ENCODE measurements around the gene PRKCG.

The PRKCG gene

DNA sequence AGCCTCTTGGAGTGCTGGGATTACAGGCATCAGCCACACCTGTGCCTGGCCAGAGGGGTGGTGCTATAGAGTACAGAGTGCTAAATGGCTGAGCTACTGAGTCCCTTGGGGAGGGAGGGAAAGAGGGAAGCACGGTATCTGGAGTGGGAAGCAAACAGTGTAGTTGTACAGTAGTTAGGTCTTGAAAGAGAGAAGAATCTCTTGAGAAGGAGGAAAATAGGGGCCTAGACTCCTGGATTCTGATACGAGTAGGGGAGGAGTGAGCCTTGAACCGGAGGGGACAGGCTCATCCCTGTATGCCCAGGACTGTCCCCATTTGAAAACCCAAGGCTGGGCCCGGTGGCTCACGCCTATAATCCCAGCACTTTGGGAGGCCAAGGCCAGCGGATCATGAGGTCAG lies 9.2 kb upstream of the PRKCG start:
- DNase-seq (ENCODE audit: low read depth) = no peak

DNA sequence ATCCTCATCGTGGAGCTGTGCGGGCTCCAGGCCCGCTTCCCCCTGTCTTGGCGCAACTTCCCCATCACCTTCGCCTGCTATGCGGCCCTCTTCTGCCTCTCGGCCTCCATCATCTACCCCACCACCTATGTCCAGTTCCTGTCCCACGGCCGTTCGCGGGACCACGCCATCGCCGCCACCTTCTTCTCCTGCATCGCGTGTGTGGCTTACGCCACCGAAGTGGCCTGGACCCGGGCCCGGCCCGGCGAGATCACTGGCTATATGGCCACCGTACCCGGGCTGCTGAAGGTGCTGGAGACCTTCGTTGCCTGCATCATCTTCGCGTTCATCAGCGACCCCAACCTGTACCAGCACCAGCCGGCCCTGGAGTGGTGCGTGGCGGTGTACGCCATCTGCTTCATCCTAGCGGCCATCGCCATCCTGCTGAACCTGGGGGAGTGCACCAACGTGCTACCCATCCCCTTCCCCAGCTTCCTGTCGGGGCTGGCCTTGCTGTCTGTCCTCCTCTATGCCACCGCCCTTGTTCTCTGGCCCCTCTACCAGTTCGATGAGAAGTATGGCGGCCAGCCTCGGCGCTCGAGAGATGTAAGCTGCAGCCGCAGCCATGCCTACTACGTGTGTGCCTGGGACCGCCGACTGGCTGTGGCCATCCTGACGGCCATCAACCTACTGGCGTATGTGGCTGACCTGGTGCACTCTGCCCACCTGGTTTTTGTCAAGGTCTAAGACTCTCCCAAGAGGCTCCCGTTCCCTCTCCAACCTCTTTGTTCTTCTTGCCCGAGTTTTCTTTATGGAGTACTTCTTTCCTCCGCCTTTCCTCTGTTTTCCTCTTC lies 8.0 kb upstream of the PRKCG start:
- DNase-seq (ENCODE audit: low read depth) = no peak

DNA sequence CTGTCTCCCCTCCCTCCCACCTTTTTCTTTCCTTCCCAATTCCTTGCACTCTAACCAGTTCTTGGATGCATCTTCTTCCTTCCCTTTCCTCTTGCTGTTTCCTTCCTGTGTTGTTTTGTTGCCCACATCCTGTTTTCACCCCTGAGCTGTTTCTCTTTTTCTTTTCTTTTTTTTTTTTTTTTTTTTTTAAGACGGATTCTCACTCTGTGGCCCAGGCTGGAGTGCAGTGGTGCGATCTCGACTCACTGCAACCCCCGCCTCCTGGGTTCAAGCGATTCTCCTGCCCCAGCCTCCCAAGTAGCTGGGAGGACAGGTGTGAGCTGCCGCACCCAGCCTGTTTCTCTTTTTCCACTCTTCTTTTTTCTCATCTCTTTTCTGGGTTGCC lies 7.4 kb upstream of the PRKCG start:
- no peak for DNase-seq (ENCODE audit: low read depth)

DNA sequence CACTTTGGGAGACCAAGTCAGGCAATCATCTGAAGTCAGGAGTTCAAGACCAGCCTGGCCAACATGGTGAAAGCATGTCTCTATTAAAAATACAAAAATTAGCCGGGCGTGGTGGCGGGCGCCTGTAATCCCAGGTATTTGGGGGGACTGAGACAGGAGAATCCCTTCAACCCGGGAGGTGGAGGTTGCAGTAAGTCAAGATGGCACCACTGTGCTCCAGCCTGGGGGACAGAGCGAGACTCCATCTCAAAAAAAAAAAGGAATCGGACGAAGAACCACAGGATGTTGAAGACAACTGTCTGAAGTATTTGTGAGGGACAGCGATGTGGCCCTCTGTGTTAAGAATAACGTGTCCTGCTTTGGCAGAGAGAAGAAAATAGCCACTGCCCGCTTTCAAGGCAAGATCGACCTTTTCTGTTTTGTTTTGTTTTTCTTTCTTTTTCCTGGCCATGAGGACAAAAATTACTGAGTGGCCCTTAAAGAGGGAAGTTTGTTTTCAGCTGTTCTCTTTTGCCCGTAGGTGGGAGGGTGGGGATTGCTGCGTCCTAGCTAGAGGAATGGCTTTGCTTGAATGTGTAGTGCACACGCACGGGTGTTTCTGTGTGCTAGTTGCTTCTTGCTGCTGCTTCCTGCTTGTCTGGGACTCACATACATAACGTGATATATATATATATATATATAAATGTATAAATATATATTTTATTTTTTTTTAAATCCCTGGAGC lies 6.2 kb upstream of the PRKCG start:
- no peak for DNase-seq (ENCODE audit: low read depth)

DNA sequence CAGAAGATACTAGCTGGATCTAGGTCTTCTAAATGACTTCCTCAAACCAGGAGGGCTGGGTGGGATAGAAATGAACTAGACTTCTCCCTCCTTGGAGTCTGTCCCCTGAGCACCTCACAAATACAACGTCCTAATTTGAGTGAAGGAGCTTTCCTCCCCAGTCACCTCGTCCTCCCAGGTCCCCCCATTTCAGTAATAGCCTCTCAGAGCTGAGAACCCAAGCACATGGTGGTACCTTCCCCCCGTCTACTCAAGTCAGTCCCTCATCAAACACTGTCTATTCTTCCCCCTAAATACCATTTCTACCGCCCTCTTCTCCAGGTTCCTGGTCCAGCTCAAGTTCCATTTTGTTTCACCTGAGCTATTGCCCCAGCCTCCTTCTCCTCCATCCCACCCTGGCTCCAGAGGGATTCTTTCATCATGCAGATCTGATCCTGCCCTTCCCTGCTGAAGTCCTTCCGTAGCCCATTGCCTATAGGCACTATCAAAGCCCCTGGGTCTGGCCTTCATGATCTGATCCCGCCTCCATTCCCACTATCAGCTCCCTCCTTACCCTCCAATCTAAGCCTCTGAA lies 5.3 kb upstream of the PRKCG start:
- DNase-seq (ENCODE audit: low read depth) = no peak

- DNase-seq (ENCODE audit: low read depth) = no peak
These were observed 4.6 kb upstream of the PRKCG start for GRCh38 chr19:53877361-53877766.

GRCh38 chr19:53878776-53879139 lies 3.2 kb upstream of the PRKCG start:
- DNase-seq (ENCODE audit: low read depth) = no peak

DNA sequence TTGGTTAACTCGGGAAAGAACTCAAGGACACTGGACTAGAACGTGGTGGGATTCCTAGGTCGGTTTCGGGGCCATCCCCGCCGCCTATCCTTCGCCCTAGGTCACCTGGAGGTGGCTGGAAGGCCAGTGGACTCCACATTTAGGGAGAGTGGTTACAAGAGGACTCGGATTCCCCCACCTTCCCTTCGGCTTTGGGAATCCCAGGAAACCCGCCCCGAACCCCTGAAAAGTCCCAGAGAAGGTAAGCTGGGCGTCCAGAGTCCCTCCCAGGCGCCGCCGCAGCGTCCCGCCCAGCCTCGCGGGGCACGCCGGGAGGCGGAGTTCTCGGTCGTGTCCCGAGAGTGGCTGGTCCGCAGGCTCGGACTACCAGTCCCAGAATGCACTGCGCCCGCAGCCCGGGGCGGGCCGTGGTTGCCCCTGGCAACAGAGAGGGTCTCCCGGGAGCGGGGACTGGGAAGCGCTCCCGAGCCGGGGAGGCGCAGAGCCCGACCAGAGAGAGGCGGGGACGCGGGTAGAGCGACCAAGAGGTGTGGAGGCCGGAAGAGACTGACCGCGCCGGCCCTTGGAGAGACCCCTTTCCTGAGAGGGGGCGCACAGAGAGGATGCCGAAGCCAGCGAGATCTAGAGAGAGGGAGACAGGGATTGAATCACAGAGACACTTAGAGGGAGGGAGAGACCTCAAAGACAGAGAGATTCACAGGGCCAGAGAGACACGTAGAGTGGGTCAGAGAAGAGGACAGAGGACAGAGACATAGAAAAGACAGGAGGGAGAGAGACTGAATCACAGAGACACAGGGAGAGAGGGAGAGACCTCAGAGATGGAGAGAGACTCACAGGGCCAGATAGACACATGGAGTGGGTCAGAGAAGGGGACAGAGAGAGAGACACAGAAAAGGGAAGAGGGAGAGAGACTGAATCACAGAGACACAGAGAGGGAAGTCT lies 2.6 kb upstream of the PRKCG start:
- peak; percentile 76 for DNase-seq (ENCODE audit: low read depth)

- no peak for DNase-seq (ENCODE audit: low read depth)
These were observed 1.1 kb upstream of the PRKCG start for GRCh38 chr19:53880711-53881481.

GRCh38 chr19:53882391-53883050 lies 524 bp downstream of the PRKCG start:
- DNase-seq (ENCODE audit: low read depth) = no peak

DNA sequence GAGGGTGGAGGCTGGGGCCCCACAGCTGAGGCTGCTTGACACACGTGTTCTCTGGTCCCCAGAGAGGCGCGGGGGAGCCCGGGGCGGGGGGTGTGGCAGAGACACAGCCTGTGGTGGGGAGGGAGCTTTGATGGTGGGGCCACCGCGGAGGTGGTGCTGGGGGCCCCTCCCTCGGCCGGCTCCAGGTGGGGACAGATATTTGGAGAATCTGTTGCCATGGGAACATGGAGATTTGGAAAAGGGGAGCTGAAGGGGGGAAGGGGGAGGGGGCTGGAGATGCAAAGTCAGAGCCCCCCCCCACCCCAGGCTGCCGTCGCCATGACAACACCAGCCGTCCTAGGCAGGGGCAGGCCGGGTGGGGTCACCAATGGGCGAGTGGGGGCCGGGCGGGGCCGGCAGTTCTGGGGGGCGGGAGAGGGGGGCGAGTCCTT lies 1.2 kb downstream of the PRKCG start:
- no peak for DNase-seq (ENCODE audit: low read depth)

- no peak for DNase-seq (ENCODE audit: low read depth)
These were observed 1.7 kb downstream of the PRKCG start for GRCh38 chr19:53883741-53884140.

GRCh38 chr19:53884256-53884655 lies 2.3 kb downstream of the PRKCG start:
- DNase-seq (ENCODE audit: low read depth) = no peak

DNA sequence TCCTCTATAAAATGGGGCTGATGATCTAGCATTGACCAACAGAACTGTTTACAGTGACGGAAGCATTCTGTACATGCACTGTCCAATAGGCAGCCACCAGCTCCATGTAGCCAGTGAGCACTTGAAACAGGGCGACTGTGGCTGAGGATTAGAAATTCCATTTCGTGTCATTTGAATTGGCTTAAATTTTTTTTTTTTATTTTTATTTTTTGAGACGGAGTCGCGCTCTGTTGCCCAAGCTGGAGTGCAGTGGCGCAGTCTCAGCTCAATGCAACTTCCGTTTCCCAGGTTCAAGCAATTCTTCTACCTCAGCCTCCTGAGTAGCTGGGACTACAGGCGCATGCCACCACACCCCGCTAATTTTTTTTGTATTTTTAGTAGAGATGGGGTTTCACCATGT lies 3.0 kb downstream of the PRKCG start:
- no peak for DNase-seq (ENCODE audit: low read depth)

GRCh38 chr19:53892301-53892980 lies 10.4 kb downstream of the PRKCG start:
- no peak for DNase-seq (ENCODE audit: low read depth)

GRCh38 chr19:53892981-53893325 lies 11.0 kb downstream of the PRKCG start:
- DNase-seq (ENCODE audit: low read depth) = no peak

GRCh38 chr19:53894707-53895106 lies 12.7 kb downstream of the PRKCG start:
- no peak for DNase-seq (ENCODE audit: low read depth)

- no peak for DNase-seq (ENCODE audit: low read depth)
These were observed 14.7 kb downstream of the PRKCG start for GRCh38 chr19:53896682-53897081.

- DNase-seq (ENCODE audit: low read depth) = no peak
These were observed 15.5 kb downstream of the PRKCG start for GRCh38 chr19:53897459-53897858.

DNA sequence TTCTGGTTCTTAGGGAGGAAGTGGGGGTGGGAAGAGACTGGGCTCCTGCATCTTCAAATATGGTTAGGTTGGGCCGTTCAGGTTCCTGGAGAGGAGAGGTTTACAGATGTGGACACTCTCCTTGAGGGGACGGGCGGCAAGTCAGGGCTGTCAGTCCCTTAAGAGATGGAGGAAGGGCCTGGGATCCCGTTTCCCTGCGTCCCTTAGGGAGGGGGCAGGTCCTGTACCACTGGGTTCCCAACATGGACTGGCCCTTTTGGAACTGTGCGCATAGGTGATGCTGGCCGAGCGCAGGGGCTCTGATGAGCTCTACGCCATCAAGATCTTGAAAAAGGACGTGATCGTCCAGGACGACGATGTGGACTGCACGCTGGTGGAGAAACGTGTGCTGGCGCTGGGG lies 16.2 kb downstream of the PRKCG start:
- no peak for DNase-seq (ENCODE audit: low read depth)
